Esophagus muscularis mucosa (tissue), 4 donors: ENCODE results near the gene CPSF3. TPM values are rescaled to one million over a fixed set of nuclear protein-coding genes. Genes with fewer than 3 reads are reported as not detected.

ENCODE experiments used
- DNase-seq: peaks from one replicate; pipeline ENCODE4 v3.0.0-alpha.2; 2017; ENCODE audit errors: extremely low spot score
- H3K27ac ChIP-seq, 4 donors: fragments of 200-600 bp; sonication (generic); replicated peaks in 1 of 4; 1 replicate in 3 of 4; 2 replicates in 1 of 4; pipeline ENCODE4 v1.5.1; 2016 to 2019; ENCODE audit warnings: mild to moderate bottlenecking in 1 of 4
- H3K27me3 ChIP-seq, 4 donors: fragments of 200-600 bp; sonication (generic); one replicate each; pipeline versions ENCODE4 v1.5.1 to v1.6.0; 2016 to 2019
- H3K36me3 ChIP-seq, 4 donors: fragments of 200-600 bp; sonication (generic); one replicate each; pipeline ENCODE4 v1.5.1; 2016 to 2019
- H3K4me1 ChIP-seq, 4 donors: fragments of 200-600 bp; sonication (generic); one replicate each; pipeline ENCODE4 v1.5.1; 2016 to 2019
- H3K4me3 ChIP-seq, 4 donors: fragments of 200-600 bp; sonication (generic); 1 replicate in 2 of 4; 2 replicates in 2 of 4; pipeline ENCODE4 v1.5.1; 2016 to 2019; ENCODE audit warnings: mild to moderate bottlenecking in 4 of 4, moderate library complexity in 1 of 4
- H3K9me3 ChIP-seq, 4 donors: fragments of 200-600 bp; sonication (generic); 1 replicate in 3 of 4; 2 replicates in 1 of 4; pipeline ENCODE4 v1.5.1; 2016 to 2019
- EP300 ChIP-seq: sonication (generic); formaldehyde crosslinking; IDR thresholded peaks from one replicate; pipeline ENCODE4 v1.6.1; 2017; ENCODE audit warnings: antibody characterized with exemption
- POLR2A ChIP-seq: fragments of 450-650 bp; IDR thresholded peaks from one replicate; pipeline ENCODE4 v1.6.1; 2017; ENCODE audit warnings: antibody characterized with exemption, moderate library complexity, mild to moderate bottlenecking, low read depth
- POLR2AphosphoS5 ChIP-seq, 2 donors: sonication (generic); formaldehyde crosslinking; IDR thresholded peaks; one replicate each; pipeline ENCODE4 v1.6.1; 2017; ENCODE audit warnings: antibody characterized with exemption in 2 of 2
- WGBS: methylation state at CpG from one replicate; pipeline ENCODE4 v1.1.5; 2018; 5-methylcytosine and 5-hydroxymethylcytosine counted together
- intact Hi-C: fragments of 100-400 bp; cut with DNase I; formaldehyde crosslinking; loops from one replicate; pipeline ENCODE4 v1.15.1; 2023
- total RNA-seq, 4 donors: library from RNA; depleted of rRNA; stranded (reverse); fragments of >200 nt; gene quantifications; one replicate each; pipeline versions ENCODE4 v1.1.0 to v1.2.1, GENCODE V29; 2016
- TF ChIP-seq, protein P1 (sequence below), 3 experiments: fragments of 200-600 bp in 2 of 3; fragments of 450-650 bp in 1 of 3; sonication (generic) in 2 of 3; IDR thresholded peaks; one replicate each; pipeline ENCODE4 v1.5.1; 2017 to 2019; ENCODE audit warnings: antibody characterized with exemption in 3 of 3, mild to moderate bottlenecking in 2 of 3, moderate library complexity in 1 of 3

Gene CPSF3
- total RNA-seq, 4 donors from 2014 or later = 18.3 to 22.8 (median 20.7) TPM

DNA sequence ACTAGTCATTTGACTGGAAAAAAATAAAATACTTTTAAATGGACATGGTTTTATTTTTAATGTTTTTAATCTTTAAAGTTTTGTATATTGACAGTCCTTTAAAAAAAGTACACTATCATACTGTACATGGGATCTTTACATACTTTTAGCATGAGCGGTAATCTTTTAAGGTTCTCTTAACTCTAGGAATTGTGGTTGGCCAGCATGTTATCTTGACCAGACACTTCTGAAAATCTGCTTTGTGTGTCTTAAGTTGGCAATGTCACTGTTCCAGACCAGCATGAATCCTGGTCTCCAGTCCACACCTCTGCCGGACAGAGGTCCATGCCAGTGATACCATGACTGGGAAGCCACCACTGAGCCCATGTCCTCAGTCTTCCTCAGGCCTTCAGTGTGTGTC, 17.8 kb upstream of the CPSF3 start:
- H3K9me3 ChIP-seq = no peaks in the 10 kb centered on the region
- no peak overlapping the region for H3K27ac ChIP-seq
- H3K4me3 ChIP-seq = no peak overlapping the region
- intact Hi-C loops = no loop called here
- no peaks in the 10 kb centered on the region for H3K27me3 ChIP-seq
- TF ChIP-seq POLR2AphosphoS5 (IDR thresholded peaks at IDR 0.05) (no peak), EP300 (no peak), POLR2A (no peak)
- TF ChIP-seq, protein P1, sequence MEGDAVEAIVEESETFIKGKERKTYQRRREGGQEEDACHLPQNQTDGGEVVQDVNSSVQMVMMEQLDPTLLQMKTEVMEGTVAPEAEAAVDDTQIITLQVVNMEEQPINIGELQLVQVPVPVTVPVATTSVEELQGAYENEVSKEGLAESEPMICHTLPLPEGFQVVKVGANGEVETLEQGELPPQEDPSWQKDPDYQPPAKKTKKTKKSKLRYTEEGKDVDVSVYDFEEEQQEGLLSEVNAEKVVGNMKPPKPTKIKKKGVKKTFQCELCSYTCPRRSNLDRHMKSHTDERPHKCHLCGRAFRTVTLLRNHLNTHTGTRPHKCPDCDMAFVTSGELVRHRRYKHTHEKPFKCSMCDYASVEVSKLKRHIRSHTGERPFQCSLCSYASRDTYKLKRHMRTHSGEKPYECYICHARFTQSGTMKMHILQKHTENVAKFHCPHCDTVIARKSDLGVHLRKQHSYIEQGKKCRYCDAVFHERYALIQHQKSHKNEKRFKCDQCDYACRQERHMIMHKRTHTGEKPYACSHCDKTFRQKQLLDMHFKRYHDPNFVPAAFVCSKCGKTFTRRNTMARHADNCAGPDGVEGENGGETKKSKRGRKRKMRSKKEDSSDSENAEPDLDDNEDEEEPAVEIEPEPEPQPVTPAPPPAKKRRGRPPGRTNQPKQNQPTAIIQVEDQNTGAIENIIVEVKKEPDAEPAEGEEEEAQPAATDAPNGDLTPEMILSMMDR (IDR thresholded peaks at IDR 0.05) = no peak
- peaks cover 11 to 50% (median 40%) of the 10 kb centered on the region in 4 donors for H3K4me1 ChIP-seq
- 91% methylated on average over 2 of the region's 2 CpGs for WGBS
- peaks cover 8 to 69% (median 47%) of the 10 kb centered on the region in 4 donors for H3K36me3 ChIP-seq
- DNase-seq = no peak

DNA sequence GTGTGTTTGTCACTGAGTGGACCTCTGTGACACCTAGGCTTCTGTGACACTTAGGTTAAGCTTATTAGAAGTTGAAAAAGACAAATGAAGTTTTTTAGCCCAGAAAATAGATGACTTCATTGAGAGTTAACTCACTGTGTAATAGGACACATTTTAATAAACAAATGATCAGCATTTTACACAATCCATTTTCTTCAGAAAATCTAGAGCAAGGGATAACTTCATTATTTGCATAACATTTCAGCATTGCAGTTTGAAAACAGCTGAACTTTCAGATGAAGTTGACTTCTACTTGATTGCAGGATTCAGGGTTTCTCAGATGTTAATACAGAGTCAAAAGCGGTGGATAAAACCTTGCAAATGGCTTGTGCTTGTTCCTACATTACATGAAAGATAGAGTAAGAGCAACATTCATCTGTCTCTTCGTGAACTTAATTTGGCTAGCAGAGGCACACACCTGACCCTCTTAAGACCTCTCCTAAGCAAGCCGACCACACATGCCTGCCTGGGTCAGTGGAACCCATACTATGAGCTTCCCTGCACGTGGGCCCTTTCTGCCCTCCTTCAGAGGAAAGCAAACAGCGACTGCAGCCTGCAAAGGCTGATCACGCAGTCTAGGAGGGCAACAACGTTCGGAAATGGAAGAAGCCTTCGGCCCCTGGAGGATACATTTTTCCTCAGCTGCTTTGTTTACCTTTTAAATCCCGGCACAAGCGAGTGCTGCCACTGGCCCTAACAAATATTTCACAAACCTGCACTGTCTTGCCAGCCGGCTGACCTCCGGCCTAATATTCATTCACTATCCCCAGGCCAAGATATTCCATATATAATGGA, 16.7 kb upstream of the CPSF3 start:
- DNase-seq = no peak
- WGBS = 68% methylated on average over 13 of the region's 13 CpGs
- Histone ChIP-seq H3K27ac (peak overlapping the region; percentile 24 to 64 (median 54)), H3K36me3 (peaks cover 13 to 69% (median 46%) of the 10 kb centered on the region in 4 donors), H3K9me3 (no peaks in the 10 kb centered on the region), H3K4me3 (no peak overlapping the region), H3K27me3 (no peaks in the 10 kb centered on the region), H3K4me1 (peaks cover 11 to 50% (median 40%) of the 10 kb centered on the region in 4 donors)
- TF ChIP-seq POLR2AphosphoS5 (IDR thresholded peaks at IDR 0.05) (no peak), EP300 (no peak), POLR2A (no peak)
- TF ChIP-seq, protein P1 (IDR thresholded peaks at IDR 0.05) = no peak
- intact Hi-C loops = no loop called here

DNA sequence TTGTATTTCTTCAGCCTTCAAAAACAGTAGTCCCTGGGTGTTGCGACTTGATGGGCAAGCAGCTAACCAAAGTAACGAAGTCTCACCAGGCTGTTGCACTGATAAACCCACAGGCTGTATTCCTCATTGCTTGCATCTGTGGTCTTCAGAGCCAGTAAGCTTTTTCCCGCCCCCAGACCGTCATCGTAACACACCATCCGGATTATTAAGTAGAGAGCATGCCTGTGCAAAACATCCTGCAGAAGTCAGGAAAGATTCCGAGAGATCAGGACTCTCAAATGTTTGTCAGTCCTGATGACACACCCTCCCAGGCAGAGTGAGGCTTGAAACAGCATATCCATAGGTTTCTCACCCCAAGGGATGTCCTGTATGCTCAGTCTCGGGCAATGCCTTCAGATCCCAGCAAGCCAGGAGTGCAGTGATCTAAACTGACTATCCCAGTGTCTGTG, 16.1 kb upstream of the CPSF3 start:
- Histone ChIP-seq H3K36me3 (peaks cover 19 to 68% (median 45%) of the 10 kb centered on the region in 4 donors), H3K4me3 (no peak overlapping the region), H3K27me3 (no peaks in the 10 kb centered on the region), H3K27ac (peak overlapping the region; percentile 24 to 64 (median 54)), H3K4me1 (peaks cover 11 to 50% (median 40%) of the 10 kb centered on the region in 4 donors), H3K9me3 (no peaks in the 10 kb centered on the region)
- intact Hi-C loops = no loop called here
- WGBS = 60% methylated on average over 8 of the region's 8 CpGs
- TF ChIP-seq, protein P1 (IDR thresholded peaks at IDR 0.05) = no peak
- TF ChIP-seq POLR2AphosphoS5 (IDR thresholded peaks at IDR 0.05) = no peak
- TF ChIP-seq POLR2A = no peak
- no peak for TF ChIP-seq EP300
- DNase-seq = no peak

DNA sequence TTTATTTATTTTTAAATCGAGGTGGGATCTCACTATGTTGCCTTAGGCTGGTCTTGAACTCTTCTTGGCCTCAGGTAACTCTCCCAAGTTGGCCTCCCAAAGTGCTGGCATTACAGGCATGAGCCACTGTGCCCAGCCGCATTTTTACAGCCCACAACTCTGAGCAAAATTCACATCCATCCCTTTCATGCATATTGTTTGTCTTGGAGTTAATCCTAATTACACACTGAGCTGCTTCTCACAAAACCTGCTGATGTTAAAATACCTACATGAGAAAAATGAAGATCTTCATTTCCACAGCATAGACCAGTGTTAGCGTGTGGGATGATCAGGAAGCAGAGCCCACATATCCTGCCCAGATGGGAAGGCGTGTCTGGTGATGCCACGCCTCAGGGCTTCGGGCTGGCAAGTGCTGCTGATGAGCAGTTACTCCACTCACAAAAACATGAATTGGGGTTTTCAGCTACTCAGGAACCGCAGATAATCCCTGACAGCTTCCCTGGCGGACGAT, 14.8 kb upstream of the CPSF3 start:
- TF ChIP-seq, protein P1 (IDR thresholded peaks at IDR 0.05) = no peak
- no peak for TF ChIP-seq POLR2A
- no peak for TF ChIP-seq POLR2AphosphoS5 (IDR thresholded peaks at IDR 0.05)
- TF ChIP-seq EP300 = no peak
- Histone ChIP-seq H3K9me3 (no peaks in the 10 kb centered on the region), H3K27ac (no peak overlapping the region), H3K4me1 (peaks cover 9 to 42% (median 33%) of the 10 kb centered on the region in 4 donors), H3K36me3 (peaks cover 19 to 65% (median 43%) of the 10 kb centered on the region in 4 donors), H3K27me3 (no peaks in the 10 kb centered on the region), H3K4me3 (no peak overlapping the region)
- DNase-seq = no peak
- WGBS = 79% methylated on average over 8 of the region's 9 CpGs
- intact Hi-C loops = no loop called here
